ENCODE data around the gene BABAM2.
"Not testable (repeated sequence)": the region's sequence is repeated elsewhere in the genome, so short reads cannot be mapped to it uniquely, and the experiment has no call there.

The BABAM2 gene

DNA sequence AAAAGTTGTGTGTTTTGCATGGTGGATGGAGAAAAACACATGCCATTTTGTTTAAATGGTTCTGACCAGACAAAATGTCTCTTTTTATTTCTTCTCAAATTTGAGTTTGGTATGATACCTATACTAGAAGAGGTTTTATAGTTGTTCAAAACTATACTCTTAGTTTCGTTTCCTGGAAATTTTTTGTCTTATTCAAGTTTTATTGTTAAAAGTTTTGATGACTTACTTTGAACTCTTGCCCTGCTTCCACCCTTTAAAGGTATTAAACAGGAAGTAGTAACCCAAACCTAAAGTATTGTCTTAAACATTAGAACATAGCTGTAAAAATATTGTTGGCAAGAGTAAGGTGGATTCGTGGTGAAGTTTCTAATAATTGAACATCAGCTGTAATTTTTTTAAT, 98.2 kb downstream of the BABAM2 start:
- no peak for DNase-seq

DNA sequence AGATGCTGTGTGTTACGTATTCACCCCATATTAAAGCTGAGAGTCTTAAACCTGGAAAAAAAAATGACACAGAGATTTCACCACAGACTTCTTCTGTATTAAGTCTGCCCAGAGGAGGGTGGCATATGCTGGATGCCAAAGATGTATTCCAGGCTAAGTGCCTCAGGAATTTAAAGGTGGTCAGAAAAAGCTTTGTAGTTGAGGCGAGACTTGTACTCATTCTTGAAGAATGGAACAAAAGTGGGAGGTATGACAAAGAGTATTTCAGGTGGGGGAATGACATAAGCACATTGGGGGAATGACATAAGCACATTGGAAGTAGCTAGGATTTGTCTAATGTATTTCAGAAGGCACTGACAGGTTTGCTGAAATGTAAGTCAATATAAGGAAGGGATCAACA, 98.6 kb downstream of the BABAM2 start:
- DNase-seq: no peak

DNA sequence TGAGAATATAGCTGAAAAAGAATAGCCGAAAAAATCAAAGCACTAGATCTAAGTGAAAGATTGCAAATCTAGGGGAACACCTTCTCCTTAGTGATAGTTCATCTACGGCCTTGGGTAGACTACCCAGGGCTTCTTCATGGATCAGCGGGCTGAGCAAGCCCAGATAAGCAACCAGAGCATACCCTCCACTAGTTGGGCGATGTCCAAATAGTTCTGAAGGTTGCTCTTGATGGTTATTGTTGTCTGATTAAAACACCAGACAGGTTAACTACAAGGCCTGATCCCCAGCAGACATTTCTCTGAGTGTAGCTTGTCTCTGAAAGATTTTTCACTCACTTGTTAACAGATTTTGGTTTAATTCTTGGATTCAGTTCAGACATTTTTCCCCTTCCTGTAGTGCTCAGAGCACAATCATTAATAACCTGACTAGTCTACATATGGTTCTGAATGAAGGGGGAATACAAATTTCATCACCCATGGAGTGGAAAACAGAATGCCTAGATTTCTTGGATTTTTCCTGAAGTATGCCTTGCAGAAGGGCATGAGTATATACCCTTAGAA, 99.6 kb downstream of the BABAM2 start:
- DNase-seq: no peak

DNA sequence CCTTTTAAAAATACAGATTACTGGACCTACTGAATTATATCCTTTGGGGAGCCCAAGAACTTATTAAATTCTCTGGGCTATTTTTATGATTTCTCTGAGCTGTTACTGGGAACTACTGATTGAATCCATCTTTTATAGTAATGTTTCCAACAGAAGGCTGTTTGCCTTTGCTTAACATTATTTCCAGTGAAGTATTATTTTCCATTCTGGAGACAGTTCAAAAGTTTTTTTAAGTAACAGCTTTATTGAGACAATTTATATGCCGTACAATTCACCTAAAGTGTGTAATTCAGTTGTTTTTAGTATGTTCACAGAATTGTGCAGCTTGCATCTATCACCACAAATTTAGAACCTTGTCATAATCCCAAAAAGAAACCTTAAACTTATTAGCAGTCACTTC, 100.6 kb downstream of the BABAM2 start:
- no peak for DNase-seq

DNA sequence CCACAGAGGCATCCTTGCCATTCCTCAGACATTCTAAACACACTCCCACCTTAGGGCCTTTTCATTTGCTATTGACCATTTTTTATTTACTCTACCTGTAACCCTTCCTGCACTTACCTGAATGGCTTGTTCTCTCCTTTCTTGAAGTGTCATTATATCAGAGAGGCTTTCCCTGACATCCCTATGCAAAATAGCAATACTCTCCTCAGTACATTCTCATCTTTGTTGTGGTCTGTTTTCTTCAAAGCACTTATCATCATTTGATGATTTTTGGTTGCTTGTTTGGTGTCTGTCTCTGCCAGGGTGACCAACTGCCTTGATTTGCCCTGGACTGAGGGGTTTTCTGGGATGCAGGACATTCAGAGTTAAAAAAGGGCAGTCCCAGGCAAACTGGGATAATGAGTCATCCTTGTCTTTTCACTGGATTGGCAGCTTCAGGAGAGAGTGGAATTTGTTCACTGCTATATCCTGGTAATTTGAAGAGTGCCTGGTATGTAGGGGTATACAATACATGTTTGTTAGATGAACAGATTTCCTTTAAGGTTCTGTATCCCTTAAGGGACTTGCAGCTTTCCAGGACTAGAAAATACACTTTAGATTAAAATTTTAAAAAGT, 102.4 kb downstream of the BABAM2 start:
- DNase-seq: peak; percentile 82

DNA sequence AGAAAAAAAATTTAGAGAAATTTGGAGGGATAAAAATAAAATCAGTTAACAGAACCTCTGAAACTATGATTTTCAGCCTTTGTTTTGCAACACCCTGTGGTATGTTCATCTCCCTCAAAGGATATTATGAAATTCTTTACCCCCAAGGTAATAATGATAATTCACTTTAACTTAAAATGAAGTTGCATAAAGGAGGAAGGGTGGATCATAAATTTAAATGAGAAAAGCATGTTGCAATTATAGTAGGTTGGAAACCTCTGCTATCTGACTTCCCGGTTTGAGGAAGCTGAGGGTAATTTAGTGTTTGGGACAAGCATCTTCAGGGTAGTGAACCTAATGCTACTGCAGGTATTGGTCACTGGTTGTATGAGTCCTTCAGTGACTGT, 102.9 kb downstream of the BABAM2 start:
- DNase-seq: no peak

DNA sequence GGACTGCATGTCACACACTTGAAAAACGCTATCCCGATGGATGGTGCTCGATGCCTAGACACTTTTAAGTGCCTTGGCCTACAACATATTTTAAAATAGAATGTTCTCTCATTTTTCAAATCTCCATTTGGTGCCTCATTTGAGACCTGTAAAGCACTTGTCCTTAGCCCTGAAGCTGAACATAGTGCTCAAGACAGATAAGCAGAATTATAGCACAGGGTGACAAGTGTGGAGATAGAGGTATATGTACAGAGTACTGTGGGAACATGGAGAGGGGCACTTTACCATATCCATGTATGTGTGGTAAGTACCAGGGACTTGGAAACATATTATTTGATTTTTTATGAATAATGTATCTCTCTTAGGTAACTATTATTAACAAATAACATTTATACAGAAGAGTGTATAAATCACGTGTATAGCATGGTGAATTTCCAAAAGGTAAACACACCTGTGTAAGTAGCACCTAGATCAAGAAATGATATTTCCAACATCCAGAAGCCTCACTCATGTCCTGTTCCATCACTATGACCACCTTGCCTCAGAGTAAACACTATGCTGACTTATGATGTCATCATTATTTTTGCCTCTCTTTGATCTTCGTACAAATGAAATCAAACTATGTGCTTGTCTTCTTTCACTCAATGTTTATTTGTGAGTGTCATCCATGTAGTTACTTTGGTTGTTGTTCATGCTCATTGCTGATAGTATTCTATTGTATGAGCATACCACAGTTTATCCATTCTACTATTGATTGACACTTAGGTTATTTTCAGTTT, 103.6 kb downstream of the BABAM2 start:
- DNase-seq: no peak

DNA sequence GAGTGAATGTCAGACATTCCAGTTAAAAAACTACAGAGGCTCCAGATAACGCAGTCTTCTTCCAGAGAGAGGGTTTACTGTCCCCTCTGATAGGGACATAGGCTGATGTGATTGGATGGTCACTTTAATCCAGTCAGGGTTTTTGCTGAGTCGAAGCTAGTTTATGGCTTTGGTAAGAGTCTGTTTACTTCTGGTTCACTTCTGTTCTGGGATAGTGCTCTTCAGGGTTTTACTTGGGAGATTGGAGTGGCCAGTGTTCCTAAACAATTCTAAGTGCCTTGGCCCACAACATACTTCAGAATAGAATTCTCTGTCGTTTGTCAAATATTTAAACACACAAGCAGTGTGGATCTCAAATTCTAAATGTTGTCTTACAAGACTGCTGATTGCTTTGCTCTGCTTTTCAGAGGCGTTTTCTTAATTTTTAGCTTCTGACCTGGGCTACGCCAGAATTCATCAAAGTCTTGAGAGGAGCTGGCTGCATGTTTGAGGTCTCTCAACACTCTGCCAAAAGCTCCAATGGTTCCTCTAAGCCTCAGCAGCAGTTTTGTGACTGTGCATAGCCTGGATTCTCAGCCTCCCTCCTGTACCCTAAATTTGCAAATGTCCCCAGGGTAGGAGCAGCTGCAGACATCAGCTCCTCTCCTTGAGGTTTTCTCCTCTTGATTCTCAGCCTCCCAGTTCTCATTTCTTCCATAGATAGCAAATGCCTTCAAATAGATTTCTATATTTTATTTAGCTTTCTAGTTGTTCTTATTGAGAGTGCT, 105.8 kb downstream of the BABAM2 start:
- no peak for DNase-seq

DNA sequence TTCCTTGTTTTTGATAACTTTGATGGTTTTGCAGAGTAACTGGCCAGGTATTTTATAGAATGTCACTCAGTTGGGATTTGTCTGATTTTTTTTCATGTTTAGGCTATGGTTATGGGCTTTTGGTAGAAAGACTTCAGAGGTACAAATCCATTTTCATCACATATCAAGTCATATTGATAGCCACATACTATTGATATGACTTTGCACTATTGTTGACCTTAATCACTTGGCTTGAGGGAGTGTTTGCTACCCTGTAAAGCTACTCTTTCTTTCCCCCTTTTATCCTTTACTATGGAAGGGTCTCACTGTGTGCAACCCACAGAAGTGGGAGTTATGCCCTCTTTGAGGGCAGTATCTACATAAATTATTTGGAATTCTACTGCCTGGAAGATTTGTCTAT, 109.8 kb downstream of the BABAM2 start:
- no peak for DNase-seq

DNA sequence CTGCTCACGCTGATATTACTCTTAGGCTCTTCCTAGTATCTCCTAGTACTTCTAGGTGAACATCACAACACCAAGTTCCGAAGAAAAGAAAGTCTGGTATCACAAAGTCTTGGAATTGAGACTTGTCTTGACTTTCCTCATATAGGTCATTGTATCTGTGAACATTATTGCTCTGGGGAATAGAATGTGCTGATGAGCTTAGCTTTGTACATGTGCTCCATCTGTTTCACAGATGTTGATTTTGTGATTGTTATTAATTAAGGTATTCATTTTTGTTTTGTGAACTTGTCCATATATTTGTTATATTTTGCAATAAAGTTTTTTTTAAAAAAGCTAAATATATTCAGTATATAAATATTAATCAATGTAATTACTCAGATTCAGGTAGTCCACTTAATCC, 111.7 kb downstream of the BABAM2 start:
- no peak for DNase-seq

DNA sequence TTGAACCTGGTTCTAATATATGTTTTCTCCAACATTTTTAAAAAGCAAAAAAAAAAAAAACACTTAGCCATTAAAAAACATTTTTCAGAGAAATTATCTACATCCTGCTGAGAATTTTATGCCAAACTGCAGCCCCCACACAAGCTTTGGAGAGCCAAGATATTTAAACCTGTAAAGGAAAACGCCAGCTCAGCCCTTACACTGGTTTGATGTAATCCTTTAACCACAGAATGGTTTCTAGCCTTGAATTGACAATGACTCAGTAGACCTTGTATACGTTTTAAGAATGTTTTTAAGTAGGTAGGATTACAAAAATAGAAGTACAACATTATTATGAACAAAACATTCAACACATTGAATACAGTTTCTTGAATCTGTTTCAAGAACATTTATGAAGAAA, 113.6 kb downstream of the BABAM2 start:
- DNase-seq: peak; percentile 70

DNA sequence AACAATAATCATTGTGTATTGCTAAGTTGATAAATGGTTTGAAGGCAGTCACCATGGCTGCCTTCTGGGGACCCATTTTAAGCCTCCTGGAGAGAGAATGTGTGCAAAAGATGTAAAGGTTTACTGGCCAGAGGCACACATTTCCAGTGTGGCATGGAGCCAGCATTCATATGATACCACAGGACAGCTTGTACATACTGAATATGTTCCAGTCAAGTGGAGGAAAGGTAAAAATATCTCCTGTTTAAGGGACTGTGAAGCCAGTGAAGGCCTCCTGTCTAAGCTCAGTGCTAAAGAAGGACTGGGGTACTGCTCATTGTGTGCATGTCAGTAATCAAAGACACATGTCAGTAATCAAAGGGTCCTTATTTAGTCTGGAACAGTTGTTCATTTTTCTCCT, 119.2 kb downstream of the BABAM2 start:
- no peak for DNase-seq

DNA sequence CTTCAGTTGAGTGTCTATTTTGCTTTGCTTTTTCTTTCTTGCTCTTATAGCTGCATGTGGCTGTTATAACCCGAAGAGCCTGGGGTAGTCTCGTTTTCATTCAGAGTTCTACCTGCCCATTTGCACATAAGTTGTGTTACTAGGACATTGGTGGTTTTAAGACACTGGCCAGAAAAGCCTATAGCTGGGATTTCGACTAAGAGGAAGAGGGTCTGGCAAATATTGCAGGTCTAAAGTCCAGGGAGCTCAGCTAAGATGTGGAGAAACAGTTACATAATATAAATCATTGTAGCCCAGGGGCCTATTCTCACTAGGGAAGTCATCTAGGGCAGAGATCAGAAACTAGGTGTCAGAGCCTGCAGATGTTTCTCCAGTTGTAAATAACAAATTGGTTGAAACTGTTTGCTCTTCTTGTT, 120.8 kb downstream of the BABAM2 start:
- DNase-seq: no peak

DNA sequence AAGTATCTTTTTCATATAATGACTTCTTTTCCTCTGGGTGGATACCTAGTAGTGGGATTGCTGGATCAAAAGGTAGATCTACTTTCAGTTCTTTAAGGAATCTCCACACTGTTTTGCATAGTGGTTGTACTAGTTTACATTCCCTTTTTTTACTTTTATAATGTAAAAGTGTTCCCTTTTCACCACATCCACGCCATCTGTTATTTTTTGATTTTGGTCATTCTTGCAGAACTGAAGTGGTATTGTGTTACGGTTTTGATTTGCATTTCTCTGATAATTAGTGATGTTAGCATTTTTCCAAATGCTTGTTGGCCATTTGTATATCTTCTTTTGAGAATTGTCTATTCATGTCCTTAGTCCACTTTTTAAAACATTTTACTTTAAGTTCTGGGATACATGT, 127.9 kb downstream of the BABAM2 start:
- not testable (repeated sequence) for DNase-seq

DNA sequence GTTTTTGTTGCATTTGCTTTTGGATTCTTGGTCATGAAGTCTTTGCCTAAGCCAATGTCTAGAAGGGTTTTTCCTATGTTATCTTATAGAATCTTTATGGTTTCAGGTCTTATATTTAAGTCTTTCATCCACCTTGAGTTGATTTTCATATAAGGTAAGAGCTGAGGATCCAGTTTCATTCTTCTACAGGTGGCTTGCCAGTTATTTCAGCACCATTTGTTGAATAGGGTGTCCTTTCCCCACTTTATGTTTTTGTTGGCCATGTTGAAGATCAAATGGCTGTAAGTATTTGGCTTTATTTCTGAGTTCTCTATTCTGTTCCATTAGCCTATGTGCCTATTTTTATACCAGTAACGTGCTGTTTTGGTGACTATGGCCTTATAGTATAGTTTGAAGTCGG, 129.0 kb downstream of the BABAM2 start:
- not testable (repeated sequence) for DNase-seq

DNA sequence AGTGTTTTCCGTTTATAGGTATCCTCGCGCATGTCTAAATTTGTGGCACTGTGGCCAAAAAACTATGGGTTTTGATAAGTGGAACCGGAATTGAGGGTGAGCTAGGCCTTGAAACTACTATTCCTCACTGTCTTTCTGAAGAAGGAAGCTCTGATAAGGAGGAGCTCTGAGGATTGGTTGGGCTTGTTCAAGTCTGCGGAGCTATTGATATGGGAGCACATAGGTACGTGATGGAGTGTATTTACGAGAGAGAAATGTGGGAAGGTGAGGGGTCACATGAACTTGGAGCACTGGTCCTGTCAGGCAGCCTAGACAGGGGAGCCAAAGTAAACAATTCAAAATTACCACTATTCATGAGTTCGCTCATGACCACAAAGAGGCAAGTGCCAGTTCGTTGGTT, 131.4 kb downstream of the BABAM2 start:
- DNase-seq: no peak

DNA sequence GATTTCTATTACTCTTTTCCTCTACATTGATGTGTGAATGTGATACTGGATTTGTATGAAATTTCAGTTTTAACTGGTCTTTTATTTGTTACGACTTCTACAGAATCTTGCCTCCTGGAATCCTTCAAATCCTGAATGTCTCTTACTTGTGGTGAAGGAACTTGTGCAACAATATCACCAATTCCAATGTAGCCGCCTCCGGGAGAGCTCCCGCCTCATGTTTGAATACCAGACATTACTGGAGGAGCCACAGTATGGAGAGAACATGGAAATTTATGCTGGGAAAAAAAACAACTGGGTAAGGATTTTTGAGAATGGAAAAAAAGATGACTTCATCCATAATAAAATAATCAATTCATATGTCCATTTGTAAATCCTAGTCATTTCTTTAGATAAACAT, 134.6 kb downstream of the BABAM2 start:
- DNase-seq: no peak

DNA sequence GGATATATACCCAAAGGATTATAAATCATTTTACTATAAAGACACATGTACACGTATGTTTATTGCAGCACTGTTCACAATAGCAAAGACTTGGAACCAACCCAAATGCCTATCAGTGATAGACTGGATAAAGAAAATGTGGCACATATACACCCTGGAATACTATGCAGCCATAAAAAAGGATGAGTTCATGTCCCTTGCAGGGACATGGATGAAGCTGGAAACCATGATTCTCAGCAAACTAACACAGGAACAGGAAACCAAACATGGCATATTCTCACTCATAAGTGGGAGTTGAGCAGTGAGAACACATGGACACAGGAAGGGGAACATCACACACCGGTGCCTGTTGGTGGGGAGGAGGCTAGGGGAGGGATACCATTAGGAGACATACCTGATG, 135.7 kb downstream of the BABAM2 start:
- DNase-seq: not testable (repeated sequence)

DNA sequence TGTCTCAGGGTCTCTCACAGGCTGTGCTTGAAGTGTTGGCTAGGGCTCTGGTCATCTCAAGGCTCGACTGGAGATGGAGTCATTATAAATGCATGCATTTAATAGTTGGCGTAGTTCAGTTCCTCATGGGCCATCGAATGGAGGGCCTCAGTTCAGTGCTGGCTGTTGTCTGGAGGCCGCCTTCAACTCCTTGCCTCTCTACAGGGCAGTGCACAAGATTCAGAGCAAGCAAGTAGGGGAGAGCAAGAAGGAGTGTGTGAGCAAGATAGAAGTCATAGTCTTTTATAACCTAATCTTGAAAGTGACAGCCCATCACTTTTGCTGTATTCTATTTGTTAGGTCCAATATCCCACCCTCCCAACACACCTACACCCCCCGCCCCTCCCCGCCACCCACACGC, 137.5 kb downstream of the BABAM2 start:
- DNase-seq: no peak

DNA sequence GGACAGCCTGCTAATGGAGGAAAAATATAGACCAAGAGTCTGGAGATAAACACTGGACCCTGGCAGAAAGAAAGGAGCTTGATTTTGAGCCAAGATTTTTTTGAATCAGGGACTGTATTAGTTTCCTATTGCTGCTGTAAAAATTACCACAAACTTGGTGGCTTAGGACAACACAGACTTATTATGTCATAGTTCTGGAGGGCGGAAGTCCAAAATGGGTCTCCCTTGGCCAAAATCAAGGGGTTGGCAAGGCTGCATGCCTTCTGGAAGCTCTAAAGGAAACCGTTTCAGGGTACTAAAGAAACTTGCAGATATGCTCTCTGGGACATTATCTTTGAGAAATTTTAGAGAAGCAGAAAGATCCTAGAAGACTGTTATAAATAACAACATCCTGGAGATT, 140.1 kb downstream of the BABAM2 start:
- no peak for DNase-seq

DNA sequence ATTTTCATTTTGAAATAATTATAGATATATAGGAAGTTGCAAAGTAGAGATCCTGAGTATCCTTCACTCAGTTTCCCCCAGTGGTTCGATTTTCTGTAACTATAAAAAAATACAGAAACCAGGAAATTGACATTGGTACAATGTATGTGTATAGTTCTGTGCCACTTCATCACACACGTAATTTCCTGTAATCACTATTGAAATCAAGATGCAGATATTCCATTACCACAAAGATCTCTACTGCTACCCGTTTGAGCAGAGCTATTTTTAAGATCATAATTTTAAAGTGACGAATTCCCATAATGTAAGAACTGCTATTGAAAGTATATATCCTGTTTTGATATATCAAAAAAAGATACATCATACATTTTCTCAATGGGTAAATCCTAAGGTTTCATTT, 142.3 kb downstream of the BABAM2 start:
- DNase-seq: no peak

DNA sequence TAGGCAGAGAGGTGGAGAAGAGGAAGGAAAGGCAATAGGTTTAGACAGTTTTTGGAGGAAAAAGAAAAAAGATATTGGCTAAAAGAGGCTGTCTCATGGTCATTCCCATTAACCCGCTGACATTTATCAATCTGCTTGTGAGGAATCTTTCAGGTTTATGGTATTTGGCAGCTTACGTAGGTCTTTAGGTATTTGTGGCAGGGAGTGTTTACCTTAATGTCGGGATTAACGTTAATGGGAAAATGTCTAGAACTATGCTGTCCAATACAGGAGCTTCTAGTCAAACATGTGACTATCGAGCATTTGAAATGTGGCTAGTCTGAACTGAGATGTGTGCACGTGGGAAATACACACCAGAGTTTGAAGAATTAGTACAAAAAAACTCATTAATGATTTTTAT, 144.2 kb downstream of the BABAM2 start:
- no peak for DNase-seq

DNA sequence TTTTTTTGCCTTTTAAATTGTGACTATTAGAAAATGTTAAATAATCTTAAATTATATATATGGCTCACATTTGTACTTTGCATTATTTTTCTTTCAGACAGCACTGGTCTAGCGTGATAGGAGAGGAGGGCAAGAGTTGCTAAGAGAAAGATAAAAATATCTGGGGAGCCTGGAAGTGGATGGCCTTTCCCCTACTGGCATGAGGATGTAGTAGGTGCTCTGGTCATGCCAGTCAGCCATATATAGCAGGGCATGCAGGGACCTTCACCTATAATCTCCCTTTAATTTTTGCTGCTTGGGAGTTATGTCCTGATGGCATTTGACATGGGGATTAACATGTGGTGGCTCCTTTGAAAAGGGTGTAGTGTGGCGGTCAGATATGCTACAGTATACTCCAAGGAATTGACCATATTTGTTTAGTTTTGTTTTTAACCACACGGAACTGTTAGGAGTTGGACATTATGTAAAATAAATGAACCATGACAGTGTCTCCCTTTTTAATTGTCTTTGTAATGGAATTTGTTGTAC, 144.7 kb downstream of the BABAM2 start:
- DNase-seq: no peak

DNA sequence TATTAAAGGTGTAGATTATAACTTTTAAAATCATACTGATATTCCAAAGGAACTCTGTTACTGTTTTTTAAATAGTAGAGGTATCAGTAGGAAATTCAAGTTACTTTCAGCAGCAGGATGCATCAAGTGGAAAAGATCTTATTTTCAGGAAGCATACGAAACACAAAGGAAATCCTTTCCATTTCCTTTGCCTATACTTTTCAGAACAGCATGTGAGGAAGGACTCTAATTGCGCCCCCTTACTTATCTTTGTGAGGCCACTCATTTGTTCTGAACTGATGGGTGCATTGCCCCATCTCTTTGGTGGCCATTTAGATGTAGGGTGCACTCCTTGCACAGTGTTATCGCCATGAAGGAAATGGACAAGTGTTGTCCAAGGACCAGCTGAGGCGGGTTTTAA, 145.3 kb downstream of the BABAM2 start:
- no peak for DNase-seq
